Brain pericyte (primary cell): ENCODE data around the gene ABCD3.
"Not testable (repeated sequence)": the region's sequence is repeated elsewhere in the genome, so short reads cannot be mapped to it uniquely, and the experiment has no call there.

Source experiments
- DNase-seq: peaks from one replicate; pipeline ENCODE4 v3.0.0-alpha.2; 2012; ENCODE audit warnings: low read depth, low spot score

ABCD3 gene

DNA sequence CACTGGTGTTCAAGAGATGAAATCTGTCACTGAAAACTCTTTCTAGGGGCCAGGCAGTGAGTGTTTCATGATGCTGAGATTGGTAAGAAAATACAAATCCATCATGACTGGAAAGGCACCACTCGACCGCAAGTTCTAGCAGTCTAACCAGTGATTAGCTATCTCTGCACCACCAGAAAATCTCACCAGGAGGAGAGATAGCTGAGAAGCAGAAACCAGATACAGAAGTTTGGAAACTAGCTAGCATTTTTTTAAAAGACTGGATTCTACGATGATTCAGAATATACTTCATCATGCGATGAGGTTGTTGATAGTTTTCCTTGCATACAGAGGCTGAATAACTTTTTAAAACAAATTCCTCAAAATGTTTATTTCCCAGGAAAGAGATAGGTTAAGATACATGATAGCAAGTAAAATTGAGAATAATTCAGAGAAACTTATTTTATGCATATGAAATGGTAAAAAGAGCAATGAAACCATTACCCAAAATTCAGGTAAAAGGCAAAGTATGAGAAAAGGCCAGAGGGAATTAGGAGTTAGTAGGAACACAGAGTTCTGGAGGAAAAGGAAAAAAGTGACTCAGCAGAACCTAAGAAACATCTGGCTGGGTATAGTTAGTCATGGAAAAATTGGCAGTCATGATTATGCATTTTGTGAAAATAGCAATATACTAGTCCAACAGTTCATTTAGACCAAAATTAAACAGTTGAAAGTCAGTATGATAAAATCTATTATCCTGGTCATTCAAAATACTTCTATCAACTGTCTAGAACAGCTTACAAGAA is 126.7 kb downstream of the ABCD3 start:
- no peak for DNase-seq

DNA sequence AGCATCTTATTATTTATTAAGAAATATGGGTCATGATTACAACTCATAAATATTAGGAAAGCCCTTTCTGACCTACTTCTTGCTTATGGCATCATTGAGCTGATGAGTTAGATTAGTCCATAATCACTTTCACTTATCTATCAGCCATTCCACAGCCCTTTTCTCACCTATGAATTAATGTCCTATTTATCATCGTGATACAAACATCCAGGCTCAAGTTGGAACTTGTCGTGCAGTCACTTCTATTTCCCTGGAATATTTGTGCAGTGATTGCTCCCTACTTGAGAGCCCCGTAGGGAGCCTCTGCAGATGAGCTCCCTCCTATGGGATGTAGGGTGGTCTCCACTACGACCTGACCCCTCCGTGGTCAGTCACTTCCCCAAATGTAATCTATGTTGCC is 131.5 kb downstream of the ABCD3 start:
- DNase-seq = no peak

DNA sequence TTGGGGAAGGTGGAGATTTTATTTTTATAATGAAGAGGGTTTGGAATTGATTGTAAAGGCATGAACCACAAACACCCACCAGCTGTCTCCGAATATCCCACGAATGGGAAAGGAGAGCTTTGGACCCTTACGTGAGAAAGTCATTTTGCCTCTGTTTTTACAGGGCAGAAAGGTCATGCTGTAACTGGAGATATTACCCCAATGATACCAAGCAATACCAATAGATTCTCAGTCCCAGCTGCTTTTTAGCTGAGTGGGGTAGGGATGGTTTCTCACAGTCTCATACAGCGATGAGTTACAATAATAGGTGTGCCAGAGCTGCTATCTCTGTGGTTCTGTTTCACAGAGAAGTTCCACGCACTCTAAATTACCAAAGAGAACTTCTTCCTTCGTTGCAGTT is 132.2 kb downstream of the ABCD3 start:
- DNase-seq = no peak

DNA sequence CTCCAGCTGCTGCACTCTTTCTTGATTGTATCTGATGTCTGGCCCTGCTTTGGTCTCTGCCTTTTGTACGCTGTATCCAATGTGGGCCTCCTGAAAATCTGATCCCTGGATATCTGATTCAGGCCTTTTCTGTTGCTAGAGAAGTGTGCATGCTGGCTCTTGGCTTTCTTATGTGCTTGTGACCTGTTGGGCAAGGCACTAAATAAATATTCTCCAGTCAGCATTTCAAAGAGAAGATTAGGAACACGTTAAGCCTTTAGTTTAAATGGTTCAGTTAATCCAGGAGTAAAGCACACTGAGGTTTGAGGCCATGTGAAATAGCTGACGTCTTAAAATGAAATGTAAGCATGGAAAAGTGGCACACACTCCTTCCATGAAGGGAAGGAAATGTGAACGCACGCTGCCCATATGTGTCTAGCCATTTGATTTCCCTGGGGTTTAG is 132.6 kb downstream of the ABCD3 start:
- no peak for DNase-seq

DNA sequence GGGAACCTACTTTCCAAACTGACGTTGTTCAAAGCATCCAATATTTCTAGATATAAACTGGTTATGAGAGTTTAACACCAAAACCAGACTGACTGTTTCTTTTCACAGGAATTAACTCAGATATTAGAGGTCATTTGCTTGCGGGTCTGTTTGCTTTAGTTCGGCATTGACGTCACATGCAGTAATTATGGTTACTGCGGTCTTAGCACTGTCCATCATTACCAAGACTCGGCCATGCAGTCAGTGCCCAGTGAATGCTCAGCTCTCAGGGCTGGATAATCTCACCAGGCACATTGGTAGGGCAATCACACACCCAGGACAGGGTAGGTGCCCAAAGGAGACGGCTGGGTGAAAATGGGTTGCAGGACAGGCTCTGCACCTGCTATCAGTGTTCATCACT is 133.3 kb downstream of the ABCD3 start:
- DNase-seq = no peak

DNA sequence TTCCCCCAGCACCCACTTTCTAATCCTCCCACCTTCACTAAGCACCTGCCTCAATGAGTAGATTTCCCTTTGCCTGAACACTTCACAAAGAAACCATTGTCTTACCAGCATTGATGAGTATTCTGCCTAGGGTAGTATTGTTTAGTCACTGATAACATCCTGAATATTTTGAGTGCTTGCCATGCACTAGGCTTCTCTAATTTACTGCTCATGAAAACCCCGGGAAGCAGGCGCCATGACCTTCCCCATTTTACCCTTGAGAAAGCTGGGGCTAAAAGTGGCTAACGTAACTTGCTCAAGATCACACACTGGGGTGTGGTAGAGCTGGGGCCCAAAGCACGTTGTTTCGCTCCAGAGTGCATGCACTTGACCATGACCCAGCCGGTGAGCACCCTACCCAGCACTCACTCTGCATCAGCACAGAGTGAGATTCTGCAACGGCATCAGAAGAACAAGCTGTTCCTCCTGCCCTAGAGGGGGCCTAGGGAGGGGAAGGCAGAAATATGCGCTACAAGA is 133.9 kb downstream of the ABCD3 start:
- DNase-seq = no peak

DNA sequence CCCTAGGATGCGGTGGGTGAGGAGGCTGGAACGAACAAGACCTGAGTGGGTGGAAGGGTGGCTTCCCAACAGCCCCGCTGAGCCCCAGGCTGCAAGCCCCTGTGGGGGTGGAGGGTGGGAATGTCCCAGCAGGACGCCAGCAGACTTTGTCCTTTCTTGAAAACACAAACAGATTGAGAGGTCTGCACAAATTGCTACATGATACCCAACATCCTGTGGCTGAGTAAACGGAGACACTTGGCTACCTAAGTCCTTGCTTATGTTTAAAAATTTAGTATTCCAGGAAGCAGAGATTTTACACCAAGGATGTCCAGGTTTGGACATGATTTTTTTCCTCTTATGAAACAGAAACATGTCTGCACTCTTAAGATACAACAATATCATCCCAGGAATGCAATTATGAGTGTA is 135.1 kb downstream of the ABCD3 start:
- no peak for DNase-seq

DNA sequence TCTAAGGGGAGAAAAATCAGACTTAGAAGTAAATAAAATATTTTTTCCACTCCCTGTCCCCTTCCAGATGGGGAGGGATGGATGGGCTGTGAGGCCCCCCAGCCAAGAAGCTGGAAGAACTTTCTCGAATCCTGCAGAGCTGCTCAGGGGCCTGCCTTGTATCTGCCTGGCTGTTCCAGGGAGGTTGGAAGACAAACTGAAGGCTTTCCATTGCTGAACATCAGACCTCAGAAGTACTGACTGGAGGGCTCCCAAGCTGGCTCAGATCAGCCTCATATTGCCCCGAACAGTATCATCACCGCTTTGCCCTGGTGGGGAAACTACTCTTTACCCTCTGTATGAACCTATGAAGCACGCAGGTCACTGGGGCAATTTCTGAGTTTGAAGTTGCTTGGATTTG is 135.7 kb downstream of the ABCD3 start:
- no peak for DNase-seq

DNA sequence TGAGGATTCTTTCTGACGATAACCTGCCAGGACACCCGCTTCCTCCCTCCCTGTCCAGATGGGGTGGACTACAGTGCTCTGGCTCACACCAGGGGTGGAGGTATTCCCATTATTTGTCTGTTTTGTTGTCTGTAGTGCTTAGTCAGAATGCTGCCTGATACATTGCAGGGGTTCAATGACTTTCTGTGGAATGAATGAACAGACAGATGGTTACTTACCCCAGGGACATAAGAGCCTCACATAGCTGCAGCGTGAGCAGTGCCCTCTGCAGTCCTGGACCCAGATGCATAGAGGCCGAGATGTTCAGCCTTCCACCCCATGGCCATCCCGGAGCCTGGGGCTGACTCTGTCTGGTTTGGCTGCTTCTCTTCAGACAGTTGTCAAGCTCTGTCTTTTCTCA is 136.4 kb downstream of the ABCD3 start:
- no peak for DNase-seq

DNA sequence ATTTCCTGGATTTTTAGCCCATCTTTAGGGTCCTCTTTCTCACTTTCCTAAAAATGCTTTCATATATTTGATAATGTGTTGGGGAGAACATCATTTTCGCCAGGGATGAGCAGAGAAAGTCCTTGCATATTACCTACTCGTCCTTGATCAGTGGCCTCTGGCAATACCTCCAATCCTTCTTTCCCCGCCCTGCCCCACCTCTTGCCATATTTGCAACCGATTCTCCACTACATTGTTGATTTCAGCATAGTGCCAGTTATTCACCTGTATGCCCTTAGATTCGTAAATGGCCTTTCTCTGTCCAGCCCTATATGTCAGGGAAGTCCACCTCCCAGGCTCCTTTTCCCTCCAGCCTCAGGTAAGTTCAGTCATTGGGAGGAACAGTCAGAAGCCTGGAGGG is 136.9 kb downstream of the ABCD3 start:
- no peak for DNase-seq

DNA sequence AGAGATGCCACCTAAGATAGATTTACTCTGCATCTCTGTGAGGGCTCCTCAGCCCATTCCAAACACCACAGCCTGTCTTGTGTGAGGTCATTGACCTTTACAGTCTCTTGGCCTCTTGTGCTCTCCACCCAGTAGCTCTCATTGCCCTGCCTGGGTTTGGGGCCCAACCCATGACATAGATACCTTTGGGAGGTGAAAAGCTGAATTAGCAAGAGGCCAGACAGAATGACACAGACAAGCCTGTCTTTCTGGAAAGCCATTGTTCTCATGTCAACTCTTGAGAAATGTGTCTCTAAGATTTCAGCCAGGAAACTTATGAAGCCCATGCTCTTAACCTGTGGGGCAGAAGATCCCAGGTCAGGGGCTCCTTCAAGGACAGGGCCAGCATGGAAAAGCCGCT is 141.7 kb downstream of the ABCD3 start:
- DNase-seq = no peak

DNA sequence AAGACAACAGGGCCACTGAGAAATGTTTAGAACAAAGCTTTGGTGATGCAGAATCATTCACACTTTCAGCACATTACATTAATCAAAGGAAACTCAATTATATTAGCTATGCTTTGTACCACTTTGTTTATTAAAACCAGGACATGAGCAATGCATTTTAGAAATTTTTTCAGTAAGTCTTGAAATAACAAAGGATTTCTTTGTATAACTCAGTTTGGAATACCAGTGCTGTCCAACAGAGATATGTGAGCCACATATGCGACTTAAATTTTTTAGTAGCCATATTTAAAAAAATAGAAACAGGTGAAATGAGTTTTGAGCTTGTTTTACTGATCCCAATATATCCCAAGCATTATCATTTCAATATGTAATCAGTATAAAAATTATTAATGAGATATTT is 142.1 kb downstream of the ABCD3 start:
- no peak for DNase-seq

DNA sequence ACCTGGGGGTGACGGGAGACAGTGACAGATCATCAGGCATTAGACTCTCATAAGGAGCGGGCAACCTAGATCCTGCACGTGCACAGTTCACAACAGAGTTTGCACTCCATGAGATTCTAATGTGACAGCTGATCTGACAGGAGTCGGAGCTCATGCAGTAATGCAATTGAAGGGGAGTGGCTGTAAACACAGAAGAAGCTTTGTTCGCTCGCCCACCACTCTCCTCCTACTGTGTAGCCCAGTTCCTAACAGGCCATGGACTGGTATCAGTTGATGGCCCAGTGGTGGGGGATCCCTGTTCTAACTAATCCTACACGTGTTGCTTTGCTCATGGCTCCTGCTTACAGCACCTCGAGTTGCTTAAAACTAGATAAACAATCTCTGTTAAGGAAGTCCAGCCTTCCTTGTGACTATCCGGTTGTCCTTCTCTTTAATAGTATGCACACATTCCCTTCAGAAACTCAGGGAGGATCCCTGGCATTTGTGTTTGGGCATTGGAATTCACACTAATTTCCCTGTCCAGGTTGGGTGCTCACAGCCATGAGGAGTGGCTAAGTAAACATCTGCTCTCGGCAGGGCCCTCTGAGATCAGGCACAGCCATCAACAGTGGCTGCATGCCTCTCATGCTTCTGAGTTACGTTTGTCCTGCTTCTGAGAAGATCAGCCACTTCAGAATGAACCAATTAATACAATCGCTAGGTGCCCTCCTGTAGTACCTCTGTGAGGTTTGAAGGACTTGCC is 144.5 kb downstream of the ABCD3 start:
- no peak for DNase-seq

DNA sequence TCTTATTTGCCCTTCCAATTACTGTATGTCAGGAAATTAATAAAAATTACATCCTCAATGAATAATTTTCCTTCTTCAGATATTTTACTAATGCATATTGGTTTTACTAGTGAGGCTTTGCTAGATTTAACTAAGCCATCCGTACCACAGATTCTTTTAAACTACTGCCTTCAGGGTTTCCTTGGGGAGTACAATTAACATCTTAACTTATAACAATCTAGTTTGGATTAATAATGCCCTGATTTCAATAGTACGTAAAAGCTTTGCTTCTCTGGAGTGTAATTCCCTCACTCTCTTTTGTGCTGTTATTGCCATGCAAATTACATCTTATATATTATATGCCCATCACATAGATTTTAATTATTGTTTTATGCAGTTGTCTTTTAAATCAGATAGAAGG is 147.7 kb downstream of the ABCD3 start:
- DNase-seq = no peak

DNA sequence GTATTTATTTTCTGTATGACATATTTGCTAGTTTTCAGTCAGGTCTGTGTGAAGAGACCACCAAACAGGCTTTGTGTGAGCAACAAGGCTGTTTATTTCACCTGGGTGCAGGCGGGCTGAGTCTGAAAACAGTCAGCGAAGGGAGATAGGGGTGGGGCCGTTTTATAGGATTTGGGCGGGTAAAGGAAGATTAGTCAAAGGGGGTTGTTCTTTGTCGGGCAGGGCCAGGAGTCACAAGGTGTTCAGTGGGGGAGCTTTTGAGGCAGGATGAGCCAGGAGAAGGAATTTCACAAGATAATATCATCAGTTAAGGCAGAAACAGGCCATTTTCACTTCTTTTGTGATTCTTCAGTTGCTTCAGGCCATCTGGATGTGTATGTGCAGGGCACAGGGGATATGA is 148.2 kb downstream of the ABCD3 start:
- not testable (repeated sequence) for DNase-seq

DNA sequence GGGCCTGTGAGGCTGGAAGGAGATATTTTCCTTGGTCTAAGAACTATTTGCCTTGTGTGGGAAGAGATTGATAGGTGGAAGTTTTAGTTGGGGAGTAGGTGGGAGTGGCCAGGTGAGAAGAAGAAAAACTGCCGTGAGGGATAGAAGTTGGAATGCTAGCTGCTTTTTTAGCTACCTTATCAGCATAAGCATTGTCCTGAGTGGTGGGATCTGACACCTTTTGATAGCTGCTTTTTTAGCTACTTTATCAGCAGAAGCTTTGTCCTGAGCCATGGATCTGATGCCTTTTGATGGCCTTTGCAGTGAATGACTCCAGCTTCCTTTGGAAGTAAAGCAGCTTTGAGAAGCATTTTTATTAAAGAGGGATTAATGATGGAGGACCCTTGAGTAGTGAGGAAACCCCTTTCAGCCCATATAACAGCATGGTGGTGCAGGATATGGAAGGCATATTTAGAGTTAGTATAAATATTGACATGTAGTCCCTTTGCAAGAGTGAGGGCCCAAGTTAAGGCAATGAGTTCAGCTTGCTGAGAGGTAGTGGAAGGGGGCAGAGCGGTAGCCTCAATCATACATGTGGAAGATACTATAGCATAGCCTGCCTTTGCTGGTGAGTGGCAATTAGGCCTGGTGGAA is 149.9 kb downstream of the ABCD3 start:
- DNase-seq = not testable (repeated sequence)
